Stomach (tissue), 4 donors: Measurements from ENCODE around the gene SGPP2.

ENCODE experiments used
- CTCF ChIP-seq, 7 experiments: fragments of 450-650 bp in 4 of 7; fragments of 200-600 bp in 3 of 7; sonication (generic) in 3 of 7; IDR thresholded peaks; one replicate each; pipeline ENCODE4 v1.5.1; 2016 to 2019; ENCODE audit warnings: antibody characterized with exemption in 7 of 7, control low read depth in 2 of 7, mild to moderate bottlenecking in 1 of 7
- EP300 ChIP-seq: sonication (generic); formaldehyde crosslinking; IDR thresholded peaks from one replicate; pipeline ENCODE4 v1.6.1; 2017; ENCODE audit warnings: antibody characterized with exemption
- POLR2A ChIP-seq, 4 donors: fragments of 450-650 bp; IDR thresholded peaks; one replicate each; pipeline ENCODE4 v1.6.1; 2016; ENCODE audit warnings: antibody characterized with exemption in 4 of 4, control low read depth in 2 of 4, mild to moderate bottlenecking in 1 of 4, moderate library complexity in 1 of 4
- POLR2AphosphoS5 ChIP-seq, 3 donors: sonication (generic); formaldehyde crosslinking; IDR thresholded peaks; one replicate each; pipeline ENCODE4 v1.6.1; 2016; ENCODE audit warnings: antibody characterized with exemption in 3 of 3

GRCh38 chr2:222572264-222572721 is 147.9 kb downstream of the SGPP2 start:
- TF ChIP-seq CTCF (IDR thresholded peaks at IDR 0.05) (no peak), POLR2AphosphoS5 (IDR thresholded peaks at IDR 0.05) (no peak), POLR2A (IDR thresholded peaks at IDR 0.05) (no peak), EP300 (no peak)
